SK-N-SH (cell line): Measurements from ENCODE around the gene OVCH2. TPM values are rescaled to one million over a fixed set of nuclear protein-coding genes. Genes with fewer than 3 reads are reported as not detected.

Experiments
- CTCF ChIA-PET: fragments of 300-600, 350-600 bp; formaldehyde crosslinking; extraction: SDS; loops from one replicate; lab custom pipeline; 2021; lab: Yijun Ruan, JAX
- POLR2A ChIA-PET: fragments of 350-600 bp; sonication (Branson Sonifier 250); formaldehyde crosslinking; extraction: SDS; loops from one replicate; lab custom pipeline; 2020; ENCODE audit warnings: antibody characterized with exemption, inconsistent platforms; lab: Yijun Ruan, JAX
- DNase-seq: peaks from one replicate; pipeline ENCODE4 v3.0.0; 2012
- H2AFZ ChIP-seq: fragments of 200-600 bp; sonication (generic); 2 replicates; pipeline ENCODE4 v1.8.1; 2016; ENCODE audit warnings: antibody characterized with exemption, mild to moderate bottlenecking, low read depth
- H3F3A ChIP-seq: fragments of 200-600 bp; sonication (generic); replicated peaks from 2 replicates; pipeline ENCODE3; 2016; ENCODE audit warnings: antibody characterized with exemption, mild to moderate bottlenecking; ENCODE audit not compliant: insufficient read depth
- H3K27ac ChIP-seq, 2 experiments: fragments of 200-500 bp in 1 of 2; fragments of 200-600 bp in 1 of 2; sonication (Bioruptor generic) in 1 of 2; sonication (generic), shearing (Covaris generic) in 1 of 2; 2 replicates each; pipeline versions ENCODE4 v1.5.1 to v1.6.1; 2014 to 2016; ENCODE audit warnings: low read depth in 2 of 2, inconsistent platforms in 1 of 2, low read length in 1 of 2, mild to moderate bottlenecking in 1 of 2, mixed read lengths in 1 of 2
- H3K27me3 ChIP-seq: fragments of 200-600 bp; sonication (generic), shearing (Covaris generic); 2 replicates; pipeline ENCODE4 v1.6.1; 2016; ENCODE audit warnings: mixed run types; ENCODE audit not compliant: insufficient read depth
- H3K36me3 ChIP-seq, 2 experiments: fragments of 200-500 bp in 1 of 2; fragments of 200-600 bp in 1 of 2; sonication (Bioruptor generic) in 1 of 2; sonication (generic) in 1 of 2; replicated peaks in 1 of 2; 2 replicates each; pipeline versions ENCODE3 to v1.5.1; 2014 to 2016; ENCODE audit warnings: low read length in 1 of 2, mild to moderate bottlenecking in 1 of 2; ENCODE audit not compliant: insufficient read depth in 2 of 2, control insufficient read depth in 1 of 2
- H3K4me1 ChIP-seq, 2 experiments: fragments of 200-500 bp in 1 of 2; fragments of 200-600 bp in 1 of 2; sonication (Bioruptor generic) in 1 of 2; sonication (generic), shearing (Covaris generic) in 1 of 2; 2 replicates each; pipeline versions ENCODE4 v1.5.1 to v1.6.1; 2014 to 2016; ENCODE audit warnings: low read depth in 1 of 2, low read length in 1 of 2, mixed run types in 1 of 2; ENCODE audit not compliant: insufficient read depth in 2 of 2, control insufficient read depth in 1 of 2
- H3K4me2 ChIP-seq: fragments of 200-600 bp; sonication (generic), shearing (Covaris generic); 2 replicates; pipeline ENCODE4 v1.6.1; 2017; ENCODE audit warnings: mixed run types
- H3K4me3 ChIP-seq, 2 experiments: fragments of 200-500 bp in 1 of 2; fragments of 200-600 bp in 1 of 2; sonication (Bioruptor generic) in 1 of 2; sonication (generic), shearing (Covaris generic) in 1 of 2; 2 replicates each; pipeline versions ENCODE4 v1.5.1 to v1.8.1; 2014 to 2016; ENCODE audit warnings: low read depth in 2 of 2, inconsistent platforms in 1 of 2, low read length in 1 of 2, mild to moderate bottlenecking in 1 of 2, mixed read lengths in 1 of 2, moderate library complexity in 1 of 2
- H3K79me2 ChIP-seq: fragments of 200-600 bp; sonication (generic); 2 replicates; pipeline ENCODE4 v1.8.1; 2017; ENCODE audit warnings: mild to moderate bottlenecking; ENCODE audit not compliant: insufficient read depth
- H3K9ac ChIP-seq: fragments of 200-600 bp; sonication (generic); 2 replicates; pipeline ENCODE4 v1.6.1; 2017; ENCODE audit warnings: mixed run types
- H3K9me2 ChIP-seq: fragments of 200-600 bp; sonication (generic); 2 replicates; pipeline ENCODE4 v1.6.1; 2017; ENCODE audit warnings: mixed run types
- H3K9me3 ChIP-seq: fragments of 200-600 bp; sonication (generic); 2 replicates; pipeline ENCODE4 v1.6.1; 2017; ENCODE audit warnings: mixed run types, mild to moderate bottlenecking, moderate library complexity
- H4K20me1 ChIP-seq: fragments of 200-600 bp; sonication (generic); 2 replicates; pipeline ENCODE4 v1.6.1; 2017; ENCODE audit warnings: mild to moderate bottlenecking, mixed run types; ENCODE audit not compliant: insufficient read depth
- EP300 ChIP-seq, 2 experiments: IDR thresholded peaks; 2 replicates each; pipeline versions ENCODE4 v1.4.0 to v1.6.1; 2012; ENCODE audit warnings: borderline replicate concordance in 1 of 2, low read depth in 1 of 2, low read length in 1 of 2
- FOXJ3 ChIP-seq: sonication (generic); formaldehyde crosslinking; IDR thresholded peaks from 2 replicates; pipeline ENCODE4 v1.5.1; 2020; ENCODE audit warnings: mild to moderate bottlenecking, missing genetic modification reagents
- IRF3 ChIP-seq: fragments of 150-350 bp; IDR thresholded peaks from 2 replicates; pipeline ENCODE4 v1.6.1; 2016; ENCODE audit warnings: mild to moderate bottlenecking, low read depth, low read length
- RAD21 ChIP-seq: IDR thresholded peaks from 2 replicates; pipeline ENCODE4 v1.6.1; 2012; ENCODE audit warnings: mild to moderate bottlenecking, low read length
- REST ChIP-seq: IDR thresholded peaks from 2 replicates; pipeline ENCODE4 v1.6.1; 2012; ENCODE audit warnings: mild to moderate bottlenecking, low read depth, low read length, moderate library complexity
- SIN3A ChIP-seq: IDR thresholded peaks from 2 replicates; pipeline ENCODE4 v1.6.1; 2012; ENCODE audit warnings: low read depth, mild to moderate bottlenecking, low read length, moderate library complexity, borderline replicate concordance
- USF2 ChIP-seq: fragments of 150-350 bp; IDR thresholded peaks from 2 replicates; pipeline ENCODE4 v1.6.1; 2017; ENCODE audit warnings: antibody characterized with exemption, low read length, low read depth, borderline replicate concordance
- WGBS: methylation state at CpG from one replicate; pipeline ENCODE4 v1.1.6; 2017; ENCODE audit warnings: low lambda C conversion rate; 5-methylcytosine and 5-hydroxymethylcytosine counted together
- polyA plus RNA-seq, 3 experiments: library from polyadenylated mRNA; depleted of rRNA; stranded (reverse); fragments of >200 nt; gene quantifications; 2 replicates each; pipeline ENCODE4 v1.2.3, GENCODE V29; 2012
- TF ChIP-seq, protein P1 (sequence below): IDR thresholded peaks from 2 replicates; pipeline ENCODE4 v1.4.0; 2012; ENCODE audit warnings: low read depth

Gene OVCH2
- polyA plus RNA-seq, 1 of the 3 experiments (the other 2 are of a cell fraction), result not detected

- CTCF ChIA-PET, result interaction anchor here (0.9 to 9.2 kb wide), 7 partner anchors 16 to 573 kb away, joined by 3 to 256 read pairs (median 8); partner anchors contain the start of gene PPFIBP2
These were observed 35.6 kb downstream of the OVCH2 start for GRCh38 chr11:7670641-7671040.

More at GRCh38 chr11:7670641-7671040, 35.6 kb downstream of the OVCH2 start:
- TF ChIP-seq SIN3A, result no peak
- TF ChIP-seq EP300 (IDR thresholded peaks at IDR 0.05; ENCODE audit: borderline replicate concordance in 1 of 2, low read depth in 1 of 2, low read length in 1 of 2), result no peak
- TF ChIP-seq REST, result no peak
- no peak for TF ChIP-seq FOXJ3
- no peak for TF ChIP-seq IRF3
- TF ChIP-seq, protein P1, sequence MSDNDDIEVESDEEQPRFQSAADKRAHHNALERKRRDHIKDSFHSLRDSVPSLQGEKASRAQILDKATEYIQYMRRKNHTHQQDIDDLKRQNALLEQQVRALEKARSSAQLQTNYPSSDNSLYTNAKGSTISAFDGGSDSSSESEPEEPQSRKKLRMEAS, result no peak
- TF ChIP-seq USF2, result no peak
- TF ChIP-seq RAD21, result no peak
- no peak overlapping the region for H3K9ac ChIP-seq
- no peaks in the 10 kb centered on the region for H3K9me3 ChIP-seq
- H3K27me3 ChIP-seq, result peaks cover 19% of the 10 kb centered on the region; the same call in 1 of the 2 replicates
- no peak overlapping the region for H3K27ac ChIP-seq
- H3F3A ChIP-seq, result no peaks in the 10 kb centered on the region
- no peak overlapping the region for H3K4me3 ChIP-seq
- no peak for DNase-seq
- 58% methylated on average over 4 of the region's 4 CpGs for WGBS
- H2AFZ ChIP-seq, result no peak overlapping the region
- no peaks in the 10 kb centered on the region for H3K9me2 ChIP-seq
- no peaks in the 10 kb centered on the region for H4K20me1 ChIP-seq
- peaks cover 0 to 7% of the 10 kb centered on the region in 2 experiments; a peak in 1 of 4 replicates for H3K4me1 ChIP-seq
- H3K79me2 ChIP-seq, result no peaks in the 10 kb centered on the region
- H3K4me2 ChIP-seq, result no peak overlapping the region
- H3K36me3 ChIP-seq, result no peaks in the 10 kb centered on the region
- POLR2A ChIA-PET, result no interaction called here
